Activated B cell treated with CpG ODN at 0.5 μM for 24 hours (primary cell): Measurements from ENCODE around the gene EVX1. TPM values are rescaled to one million over a fixed set of nuclear protein-coding genes. Genes with fewer than 3 reads are reported as not detected.

ENCODE experiments used
- ATAC-seq: fragments of 200-7000 bp; cut with Tn5 transposase; one replicate; pipeline ENCODE4 v1.10.0; 2021; ENCODE audit warnings: low read depth, mild to moderate bottlenecking, moderate library complexity
- CTCF ChIA-PET: fragments of 350-600 bp; sonication (Branson Sonifier 250); formaldehyde crosslinking; loops from one replicate; lab custom pipeline; 2021; ENCODE audit warnings: antibody characterized with exemption; lab: Charles Lee
- POLR2A ChIA-PET: fragments of 350-600 bp; sonication (Branson Sonifier 250); formaldehyde crosslinking; loops from one replicate; lab custom pipeline; 2021; ENCODE audit warnings: antibody characterized with exemption; lab: Charles Lee
- DNase-seq: peaks from one replicate; pipeline ENCODE4 v3.0.0; 2022
- H3K27ac Mint-ChIP-seq: one replicate; pipeline ENCODE4 v1.8.0; 2020; ENCODE audit warnings: mixed read lengths
- H3K27me3 Mint-ChIP-seq: one replicate; pipeline ENCODE4 v1.8.0; 2021; ENCODE audit warnings: mixed read lengths
- H3K36me3 Mint-ChIP-seq: one replicate; pipeline ENCODE4 v1.8.0; 2021; ENCODE audit warnings: low read depth, mixed read lengths
- H3K4me1 Mint-ChIP-seq: one replicate; pipeline ENCODE4 v1.8.0; 2021; ENCODE audit warnings: mixed read lengths
- H3K4me3 Mint-ChIP-seq: one replicate; pipeline ENCODE4 v1.8.0; 2020; ENCODE audit warnings: mild to moderate bottlenecking, mixed read lengths
- H3K9me3 Mint-ChIP-seq: one replicate; pipeline ENCODE4 v1.8.0; 2020; ENCODE audit warnings: mixed read lengths
- intact Hi-C: fragments of 100-400 bp; cut with micrococcal nuclease; formaldehyde crosslinking; loops from one replicate; pipeline ENCODE4 v1.15.1; 2024
- total RNA-seq: library from RNA; stranded (reverse); gene quantifications from 2 replicates; pipeline ENCODE4 v1.2.3, GENCODE V29; 2022
- TF ChIP-seq, protein P1 (sequence below): fragments of 200-600 bp; IDR thresholded peaks from one replicate; pipeline ENCODE4 v1.8.0; 2022; ENCODE audit warnings: antibody characterized with exemption, mild to moderate bottlenecking

EVX1 gene
- total RNA-seq, 1 donor from 2014 or later = not detected

DNA sequence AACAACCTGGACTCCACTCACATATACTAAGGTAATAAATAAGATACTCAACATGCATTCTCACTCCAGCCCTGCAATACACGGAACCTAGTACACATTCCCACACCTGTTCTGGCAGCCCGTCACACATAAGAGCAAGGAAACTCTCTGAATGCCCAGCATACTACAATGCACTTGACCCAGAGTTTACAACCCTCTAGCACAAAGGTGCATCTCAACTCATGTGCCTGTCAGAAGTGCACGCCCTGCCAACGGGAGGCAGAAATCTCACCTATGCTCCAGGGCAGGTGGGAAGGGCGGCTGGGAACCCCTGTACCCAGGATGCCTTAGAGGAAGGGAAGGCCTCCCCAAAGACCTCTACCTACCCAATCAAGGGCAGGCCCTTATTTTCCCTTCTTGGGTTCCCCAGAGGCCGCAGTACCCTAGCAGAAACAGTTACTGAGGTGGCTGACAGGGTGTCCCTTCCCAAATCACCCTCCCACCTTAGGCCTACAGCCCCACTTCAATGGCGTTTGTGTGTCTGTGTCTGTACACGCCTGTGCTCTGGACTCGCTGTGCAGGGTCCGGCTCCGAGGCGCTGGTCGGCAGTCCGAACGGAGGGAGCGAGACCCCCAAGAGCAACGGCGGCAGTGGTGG, 2.0 kb downstream of the EVX1 start:
- Mint-ChIP-seq H3K4me3 (no peak overlapping the region), H3K9me3 (no peaks in the 10 kb centered on the region), H3K4me1 (peaks cover 35% of the 10 kb centered on the region), H3K27ac (peak overlapping the region; percentile 10), H3K36me3 (no peaks in the 10 kb centered on the region), H3K27me3 (peaks cover 74% of the 10 kb centered on the region)
- DNase-seq (no peak), ATAC-seq (no peak)
- TF ChIP-seq, protein P1, sequence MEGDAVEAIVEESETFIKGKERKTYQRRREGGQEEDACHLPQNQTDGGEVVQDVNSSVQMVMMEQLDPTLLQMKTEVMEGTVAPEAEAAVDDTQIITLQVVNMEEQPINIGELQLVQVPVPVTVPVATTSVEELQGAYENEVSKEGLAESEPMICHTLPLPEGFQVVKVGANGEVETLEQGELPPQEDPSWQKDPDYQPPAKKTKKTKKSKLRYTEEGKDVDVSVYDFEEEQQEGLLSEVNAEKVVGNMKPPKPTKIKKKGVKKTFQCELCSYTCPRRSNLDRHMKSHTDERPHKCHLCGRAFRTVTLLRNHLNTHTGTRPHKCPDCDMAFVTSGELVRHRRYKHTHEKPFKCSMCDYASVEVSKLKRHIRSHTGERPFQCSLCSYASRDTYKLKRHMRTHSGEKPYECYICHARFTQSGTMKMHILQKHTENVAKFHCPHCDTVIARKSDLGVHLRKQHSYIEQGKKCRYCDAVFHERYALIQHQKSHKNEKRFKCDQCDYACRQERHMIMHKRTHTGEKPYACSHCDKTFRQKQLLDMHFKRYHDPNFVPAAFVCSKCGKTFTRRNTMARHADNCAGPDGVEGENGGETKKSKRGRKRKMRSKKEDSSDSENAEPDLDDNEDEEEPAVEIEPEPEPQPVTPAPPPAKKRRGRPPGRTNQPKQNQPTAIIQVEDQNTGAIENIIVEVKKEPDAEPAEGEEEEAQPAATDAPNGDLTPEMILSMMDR = no peak
- CTCF ChIA-PET = no interaction called here
- POLR2A ChIA-PET = no interaction called here
- intact Hi-C loops = loop anchor here (5.0 kb wide), 1 partner anchor 1392 kb away; no protein-coding TSS in a partner anchor

DNA sequence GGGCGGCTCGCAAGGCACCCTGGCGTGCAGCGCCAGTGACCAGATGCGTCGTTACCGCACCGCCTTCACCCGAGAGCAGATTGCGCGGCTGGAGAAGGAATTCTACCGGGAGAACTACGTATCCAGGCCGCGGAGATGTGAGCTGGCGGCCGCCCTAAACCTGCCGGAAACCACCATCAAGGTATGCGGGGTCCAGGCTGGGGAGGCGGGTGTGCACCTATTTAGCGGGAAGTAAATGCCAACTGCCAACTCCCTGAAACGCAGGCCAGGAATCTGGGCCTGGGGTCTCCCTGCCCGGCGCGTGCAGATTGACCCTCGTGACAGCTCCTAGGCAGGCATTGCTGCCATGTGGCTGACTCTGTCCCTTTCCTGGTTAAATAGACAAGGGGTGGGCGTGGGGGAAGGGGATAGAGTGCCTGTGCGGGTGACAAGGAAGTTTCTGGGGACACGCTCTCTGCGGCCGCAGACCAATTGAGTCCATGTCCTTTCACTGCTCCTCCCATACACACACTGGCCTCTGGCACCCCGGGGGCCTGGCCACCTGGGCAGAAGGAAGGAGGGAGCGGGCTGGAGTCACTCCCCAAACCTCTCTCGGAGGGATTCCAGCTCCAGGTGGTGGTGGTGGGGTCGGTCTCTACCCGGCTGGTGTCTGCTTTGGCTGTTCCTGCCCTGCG, 2.7 kb downstream of the EVX1 start:
- POLR2A ChIA-PET = no interaction called here
- no peaks in the 10 kb centered on the region for H3K9me3 Mint-ChIP-seq

DNA sequence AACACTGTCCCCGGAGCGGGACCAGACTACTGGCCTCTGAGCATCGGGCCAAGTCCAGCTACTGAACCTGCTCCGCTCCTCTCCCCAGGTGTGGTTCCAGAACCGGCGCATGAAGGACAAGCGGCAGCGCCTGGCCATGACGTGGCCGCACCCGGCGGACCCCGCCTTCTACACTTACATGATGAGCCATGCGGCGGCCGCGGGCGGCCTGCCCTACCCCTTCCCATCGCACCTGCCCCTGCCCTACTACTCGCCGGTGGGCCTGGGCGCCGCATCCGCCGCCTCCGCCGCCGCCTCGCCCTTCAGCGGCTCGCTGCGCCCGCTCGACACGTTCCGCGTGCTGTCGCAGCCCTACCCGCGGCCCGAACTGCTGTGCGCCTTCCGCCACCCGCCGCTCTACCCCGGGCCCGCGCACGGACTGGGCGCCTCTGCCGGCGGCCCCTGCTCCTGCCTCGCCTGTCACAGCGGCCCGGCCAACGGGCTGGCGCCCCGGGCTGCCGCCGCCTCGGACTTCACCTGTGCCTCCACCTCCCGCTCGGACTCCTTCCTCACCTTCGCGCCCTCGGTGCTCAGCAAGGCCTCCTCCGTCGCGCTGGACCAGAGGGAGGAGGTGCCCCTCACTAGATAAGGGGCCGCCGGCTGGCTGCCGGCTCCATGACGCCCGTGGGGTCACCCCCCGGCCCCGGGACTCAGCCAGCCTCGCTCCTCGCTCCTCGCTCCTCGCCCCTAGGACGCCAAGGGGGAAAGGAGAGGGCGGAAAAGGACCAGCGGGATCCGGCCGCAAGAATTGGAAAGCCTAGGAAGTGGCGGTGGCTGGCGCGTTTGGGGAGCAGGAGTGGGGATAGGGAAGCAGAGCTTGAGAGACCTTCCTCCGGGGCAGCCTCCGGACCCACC, 3.4 kb downstream of the EVX1 start:
- intact Hi-C loops = loop anchor here (5.0 kb wide), 1 partner anchor 1394 kb away; no protein-coding TSS in a partner anchor
- Mint-ChIP-seq H3K4me1 (peaks cover 36% of the 10 kb centered on the region), H3K4me3 (no peak overlapping the region), H3K27me3 (peaks cover 76% of the 10 kb centered on the region), H3K9me3 (no peaks in the 10 kb centered on the region), H3K27ac (no peak overlapping the region), H3K36me3 (no peaks in the 10 kb centered on the region)
- DNase-seq = no peak
- ChIA-PET CTCF (no interaction called here), POLR2A (no interaction called here)
- ATAC-seq = no peak
- TF ChIP-seq, protein P1 = no peak

More for the DNA sequence above, 2.7 kb downstream of the EVX1 start:
- no peak overlapping the region for H3K27ac Mint-ChIP-seq
- no peak overlapping the region for H3K4me3 Mint-ChIP-seq
- ATAC-seq (no peak), DNase-seq (no peak)
- intact Hi-C loops = loop anchor here (5.0 kb wide), 1 partner anchor 1393 kb away; no protein-coding TSS in a partner anchor
- TF ChIP-seq, protein P1 = no peak
- no peaks in the 10 kb centered on the region for H3K36me3 Mint-ChIP-seq
- H3K27me3 Mint-ChIP-seq = peaks cover 76% of the 10 kb centered on the region
- CTCF ChIA-PET = no interaction called here
- H3K4me1 Mint-ChIP-seq = peaks cover 36% of the 10 kb centered on the region

DNA sequence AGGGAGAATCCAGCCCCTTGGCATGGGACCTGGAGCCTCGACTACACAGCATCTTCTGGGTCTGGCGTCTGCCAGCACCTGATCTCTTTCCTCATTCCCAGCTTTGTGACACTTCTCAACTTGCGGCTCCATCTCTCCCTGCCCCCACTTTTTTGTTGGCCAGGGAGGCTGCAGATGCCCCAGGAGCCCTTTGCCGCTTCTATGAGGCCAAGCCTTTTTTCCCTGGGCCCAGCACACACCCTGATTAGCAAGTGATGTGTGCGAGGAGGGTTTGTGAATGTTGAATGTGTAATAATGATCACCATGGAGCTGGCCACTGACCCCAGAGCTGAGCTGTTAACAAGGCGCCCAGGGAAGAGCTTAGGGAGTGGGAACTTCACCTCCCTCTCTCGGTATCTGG, 4.4 kb downstream of the EVX1 start:
- intact Hi-C loops = loop anchor here (5.0 kb wide), 1 partner anchor 1395 kb away; no protein-coding TSS in a partner anchor
- ATAC-seq = no peak
- POLR2A ChIA-PET = no interaction called here
- H3K4me1 Mint-ChIP-seq = peaks cover 37% of the 10 kb centered on the region
- peaks cover 72% of the 10 kb centered on the region for H3K27me3 Mint-ChIP-seq
- H3K4me3 Mint-ChIP-seq = no peak overlapping the region
- no peaks in the 10 kb centered on the region for H3K9me3 Mint-ChIP-seq
- DNase-seq = no peak
- no peaks in the 10 kb centered on the region for H3K36me3 Mint-ChIP-seq
- H3K27ac Mint-ChIP-seq = no peak overlapping the region
- CTCF ChIA-PET = interaction anchor here (1.1 to 1.4 kb wide), 2 partner anchors 51 to 877 kb away, joined by 3 read pairs; no protein-coding TSS in a partner anchor
- TF ChIP-seq, protein P1 = no peak
